K562 (cell line): ENCODE measurements around the gene MYO1B. TPM values are rescaled to one million over a fixed set of nuclear protein-coding genes. Genes with fewer than 3 reads are reported as not detected.

Experiments used
- ATAC-seq: fragments of 200-7000 bp; cut with Tn5 transposase; 3 replicates; pipeline ENCODE4 v1.9.1; 2020; ENCODE audit warnings: moderate library complexity
- BruUV-seq: library from RNA; stranded (reverse); fragments of 400-500 nt; replicated peaks from 2 replicates; lab custom pipeline; 2021; lab: Mats Ljungman, UMichigan
- CTCF ChIA-PET: fragments of 300-600 bp; formaldehyde crosslinking; extraction: SDS; loops from one replicate; lab custom pipeline; 2021; ENCODE audit warnings: low intra/inter-chr PET ratio; lab: Yijun Ruan, JAX
- POLR2A ChIA-PET: fragments of 300-600, 350-650 bp; sonication (Branson Sonifier 250); formaldehyde crosslinking; extraction: SDS; loops from one replicate; lab custom pipeline; 2021; ENCODE audit warnings: antibody characterized with exemption, inconsistent platforms; lab: Yijun Ruan, JAX
- DNase-seq, 4 experiments: peaks; one replicate each; pipeline versions ENCODE4 v3.0.0 to v3.0.0-alpha.2; 2011 to 2018; ENCODE audit warnings: low spot score in 3 of 4, mixed read lengths in 3 of 4; ENCODE audit errors: extremely low read depth in 1 of 4
- FAIRE-seq: peaks from 2 replicates; lab custom pipeline; 2011; peaks lifted over from hg19 to GRCh38; lab: Jason Lieb, UNC
- H2AFZ ChIP-seq: 2 replicates; pipeline ENCODE4 v1.6.0; 2011; ENCODE audit warnings: low read depth, low read length, control low read depth, inconsistent platforms
- H3K27ac ChIP-seq: fragments of 200-600 bp; 3 replicates; pipeline ENCODE4 v1.8.0; 2011; ENCODE audit warnings: low read depth, mild to moderate bottlenecking, control low read depth, inconsistent platforms, low read length, moderate library complexity, mixed read lengths; ENCODE audit errors: extremely low read depth
- H3K27me3 ChIP-seq, 2 experiments: fragments of 300-600 bp in 1 of 2; 2 replicates in 1 of 2; 3 replicates in 1 of 2; pipeline versions ENCODE4 v1.6.0 to v1.8.0; 2011; ENCODE audit warnings: inconsistent platforms in 2 of 2, low read length in 2 of 2, mild to moderate bottlenecking in 1 of 2, mixed read lengths in 1 of 2, moderate library complexity in 1 of 2; ENCODE audit not compliant: control insufficient read depth in 2 of 2, insufficient read depth in 2 of 2
- H3K36me3 ChIP-seq: fragments of 300-600 bp; 3 replicates; pipeline ENCODE4 v1.8.0; 2011; ENCODE audit warnings: mild to moderate bottlenecking, low read length, inconsistent platforms; ENCODE audit not compliant: control insufficient read depth, insufficient read depth
- H3K4me1 ChIP-seq, 2 experiments: fragments of 200-600 bp in 1 of 2; replicated peaks in 1 of 2; 2 replicates in 1 of 2; 3 replicates in 1 of 2; pipeline versions ENCODE4 v1.5.1 to v1.8.0; 2011; ENCODE audit warnings: inconsistent platforms in 2 of 2, low read length in 2 of 2, mild to moderate bottlenecking in 1 of 2, mixed read lengths in 1 of 2, moderate library complexity in 1 of 2; ENCODE audit not compliant: control insufficient read depth in 2 of 2, insufficient read depth in 2 of 2
- H3K4me2 ChIP-seq: 2 replicates; pipeline ENCODE4 v1.6.1; 2011; ENCODE audit warnings: low read length, control low read depth, inconsistent platforms, mixed read lengths; ENCODE audit not compliant: insufficient read depth
- H3K4me3 ChIP-seq: fragments of 200-600 bp; sonication (generic), shearing (Covaris generic); 2 replicates; pipeline ENCODE4 v1.5.1; 2016; ENCODE audit warnings: control low read depth, inconsistent platforms
- H3K79me2 ChIP-seq: fragments of 200-600 bp; 3 replicates; pipeline ENCODE4 v1.8.0; 2011; ENCODE audit warnings: low read length, inconsistent platforms; ENCODE audit not compliant: control insufficient read depth, insufficient read depth
- H3K9ac ChIP-seq, 2 experiments: 2 replicates each; pipeline versions ENCODE4 v1.6.0 to v1.6.1; 2011; ENCODE audit warnings: low read depth in 2 of 2, low read length in 2 of 2, control low read depth in 1 of 2, inconsistent platforms in 1 of 2, mild to moderate bottlenecking in 1 of 2, mixed read lengths in 1 of 2; ENCODE audit not compliant: insufficient read depth in 1 of 2
- H3K9me1 ChIP-seq: one replicate; pipeline ENCODE4 v1.6.0; 2011; ENCODE audit warnings: inconsistent platforms, mild to moderate bottlenecking, low read length, moderate library complexity; ENCODE audit not compliant: control insufficient read depth, insufficient read depth
- H3K9me3 ChIP-seq: replicated peaks from 2 replicates; pipeline ENCODE4 v1.5.1; 2011; ENCODE audit warnings: low read depth, low read length, inconsistent platforms; ENCODE audit not compliant: control insufficient read depth, insufficient read depth
- H4K20me1 ChIP-seq: replicated peaks from 2 replicates; pipeline ENCODE4 v1.6.1; 2011; ENCODE audit warnings: low read length, inconsistent platforms, mixed read lengths; ENCODE audit not compliant: control insufficient read depth, insufficient read depth
- CREM ChIP-seq: IDR thresholded peaks from 2 replicates; pipeline ENCODE4 v1.6.1; 2014; ENCODE audit warnings: antibody characterized with exemption, low read depth
- ELF1 ChIP-seq: fragments of 200-800 bp; sonication (Bioruptor generic); IDR thresholded peaks from 2 replicates; pipeline ENCODE4 v1.6.1; 2016; ENCODE audit warnings: missing genetic modification characterization, missing compliant biosample characterization
- HDAC8 ChIP-seq: fragments of 450-650 bp; IDR thresholded peaks from 2 replicates; pipeline ENCODE4 v1.6.1; 2016; ENCODE audit warnings: mild to moderate bottlenecking, missing genetic modification characterization, moderate library complexity, missing compliant biosample characterization
- NFRKB ChIP-seq: fragments of 450-650 bp; IDR thresholded peaks from 2 replicates; pipeline ENCODE4 v1.6.1; 2016; ENCODE audit warnings: low read depth
- PHB2 ChIP-seq: fragments of 450-650 bp; IDR thresholded peaks from 2 replicates; pipeline ENCODE4 v1.6.1; 2017; ENCODE audit warnings: low read depth
- RCOR1 ChIP-seq, 2 experiments: IDR thresholded peaks; 2 replicates each; pipeline ENCODE4 v1.6.1; 2012; ENCODE audit warnings: low read depth in 2 of 2, low read length in 2 of 2, borderline replicate concordance in 1 of 2, improper control_type of control experiment in 1 of 2
- SLC30A9 ChIP-seq: fragments of 250-450 bp; sonication (Bioruptor Pico); IDR thresholded peaks from 2 replicates; pipeline ENCODE4 v1.8.0; 2022; ENCODE audit warnings: mild to moderate bottlenecking, moderate library complexity
- THRB ChIP-seq: fragments of 450-650 bp; formaldehyde crosslinking; conservative IDR thresholded peaks from 2 replicates; pipeline ENCODE4 v1.4.0; 2022; ENCODE audit warnings: mild to moderate bottlenecking, missing genetic modification characterization
- ZBTB17 ChIP-seq: fragments of 450-650 bp; formaldehyde crosslinking; IDR thresholded peaks from 2 replicates; pipeline ENCODE4 v1.4.0; 2020; ENCODE audit warnings: mild to moderate bottlenecking
- ZNF212 ChIP-seq: fragments of 450-650 bp; formaldehyde crosslinking; IDR thresholded peaks from 2 replicates; pipeline ENCODE4 v1.4.0; 2020; ENCODE audit warnings: mild to moderate bottlenecking
- WGBS: fragments of 100-300 bp; shearing (Covaris generic); methylation state at CpG from one replicate; pipeline ENCODE4 v1.1.6; 2016; ENCODE audit warnings: low coverage, mixed read lengths; ENCODE audit not compliant: insufficient coverage; ENCODE audit errors: missing lambda C conversion rate; 5-methylcytosine and 5-hydroxymethylcytosine counted together
- in situ Hi-C: fragments of 300-500 bp; cut with MboI; formaldehyde crosslinking; loops from 4 replicates; pipeline ENCODE4 v1.15.0; 2018; ENCODE audit warnings: inconsistent platforms, mixed read lengths
- intact Hi-C: fragments of 100-400 bp; cut with micrococcal nuclease; formaldehyde crosslinking; loops from 2 replicates; pipeline ENCODE4 v1.14.2; 2022
- polyA plus RNA-seq, 8 experiments: library from polyadenylated mRNA; depleted of rRNA in 4 of 8; stranded (reverse) in 5 of 8; unstranded in 3 of 8; fragments of >200 nt; fragmentation: Nextera tagmentation in 2 of 8; fragmentation: Illumina TruSeq in 1 of 8; extraction: Ambion mirVana in 2 of 8; extraction: Trizol in 1 of 8; gene quantifications; 2 replicates each; pipeline versions ENCODE4 v1.2.1 to v1.2.3, GENCODE V29; 2011 to 2014; ENCODE audit warnings: inconsistent platforms in 1 of 8, missing spikeins in 1 of 8
- total RNA-seq, 7 experiments: library from RNA; depleted of rRNA in 6 of 7; stranded (reverse); fragments of >200 nt in 6 of 7; fragmentation: Illumina TruSeq in 2 of 7; extraction: Trizol in 2 of 7; gene quantifications; 2 replicates each; pipeline versions ENCODE4 v1.2.1 to v1.2.3, GENCODE V29; 2011 to 2021; ENCODE audit warnings: low replicate concordance in 1 of 7

The MYO1B gene
- total and polyA plus RNA-seq, 9 of the 15 experiments (the other 6 are each of a cell fraction or from before 2014, with no cell fraction given): 0.04 to 0.33 (median 0.20) TPM; not detected in 5

GRCh38 chr2:191230174-191230573 lies 15.0 kb upstream of the MYO1B start:
- Histone ChIP-seq H3K9me1 (no peaks in the 10 kb centered on the region), H3K27me3 (no peaks in the 10 kb centered on the region), H3K27ac (no peak overlapping the region), H3K9me3 (no peaks in the 10 kb centered on the region), H3K4me1 (no peaks in the 10 kb centered on the region), H4K20me1 (no peaks in the 10 kb centered on the region), H3K4me3 (no peak overlapping the region), H3K79me2 (no peaks in the 10 kb centered on the region), H3K36me3 (no peaks in the 10 kb centered on the region), H3K4me2 (no peak overlapping the region), H3K9ac (no peak overlapping the region), H2AFZ (no peak overlapping the region)
- POLR2A ChIA-PET: no interaction called here
- BruUV-seq: no TSS peak
- no peak for ATAC-seq
- DNase-seq: no peak
- CTCF ChIA-PET: no interaction called here
- intact Hi-C loops (loop anchor here (5.0 kb wide), 1 partner anchor 292 kb away; no protein-coding TSS in a partner anchor), in situ Hi-C loops (no loop called here)
- 0% methylated on average over 5 of the region's 5 CpGs for WGBS
- TF ChIP-seq CREM: no peak
- TF ChIP-seq ELF1 (tag): no peak
- no peak for TF ChIP-seq ZBTB17
- TF ChIP-seq NFRKB: no peak
- TF ChIP-seq RCOR1 (IDR thresholded peaks at IDR 0.05; ENCODE audit: borderline replicate concordance in 1 of 2, low read depth in 2 of 2, low read length in 2 of 2): no peak
- no peak for TF ChIP-seq PHB2
- TF ChIP-seq THRB (CRISPR knock-in tag): no peak
- no peak for TF ChIP-seq SLC30A9 (CRISPR knock-in tag)
- no peak for TF ChIP-seq HDAC8 (tag)
- no peak for TF ChIP-seq ZNF212
- no peak for FAIRE-seq
